ENCODE data around the gene KBTBD4.
"Not testable (repeated sequence)": the region's sequence is repeated elsewhere in the genome, so short reads cannot be mapped to it uniquely, and the experiment has no call there.

The KBTBD4 gene

DNA sequence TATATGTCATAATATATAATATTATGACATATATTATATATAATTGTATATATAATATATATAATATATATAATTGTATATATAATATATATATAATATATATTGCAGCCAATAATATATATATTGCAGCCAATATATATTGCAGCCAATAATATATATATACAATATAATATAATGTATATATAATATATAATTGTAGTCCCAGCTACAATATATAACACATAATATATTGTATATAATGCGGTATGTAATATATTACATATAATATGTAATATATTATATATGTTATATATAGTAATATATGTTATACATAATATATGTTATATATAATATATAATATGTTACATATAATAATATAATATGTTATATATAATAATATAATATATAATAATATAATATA is 20.1 kb downstream of the KBTBD4 start:
- no peak for DNase-seq

DNA sequence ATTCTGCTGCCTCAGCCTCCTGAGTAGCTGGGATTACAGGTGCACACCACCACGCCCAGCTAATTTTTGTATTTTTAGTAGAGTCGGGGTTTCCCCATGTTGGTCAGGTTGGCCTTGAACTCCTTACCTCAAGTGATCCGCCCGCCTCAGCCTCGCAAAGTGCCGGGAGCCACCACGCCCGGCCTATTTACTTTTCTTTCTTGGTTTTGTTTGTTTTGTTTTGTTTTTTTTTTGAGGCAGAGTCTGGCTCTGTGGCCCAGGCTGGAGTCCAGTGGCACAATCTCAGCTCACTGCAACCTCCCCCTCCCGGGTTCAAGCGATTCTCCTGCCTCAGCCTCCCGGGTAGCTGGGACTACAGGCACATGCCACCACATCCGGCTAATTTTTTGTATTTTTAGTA is 21.8 kb downstream of the KBTBD4 start:
- DNase-seq, result not testable (repeated sequence)

DNA sequence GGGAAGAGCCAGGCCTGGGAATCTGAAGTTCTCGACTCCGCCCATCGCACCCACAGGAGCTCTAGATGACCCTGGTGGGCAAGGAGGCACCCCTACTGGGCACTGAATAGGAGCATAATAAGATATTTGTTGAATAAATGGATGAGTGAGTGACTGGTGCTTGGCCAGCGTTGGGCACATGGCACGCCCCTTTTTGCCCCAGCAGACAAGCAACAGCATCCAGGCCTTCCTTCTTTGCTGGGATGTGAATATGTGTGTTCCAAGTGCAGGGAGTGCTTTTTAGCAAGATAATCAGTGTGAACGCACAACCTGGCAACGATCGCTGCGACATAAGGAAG is 25.4 kb downstream of the KBTBD4 start:
- DNase-seq, result no peak

DNA sequence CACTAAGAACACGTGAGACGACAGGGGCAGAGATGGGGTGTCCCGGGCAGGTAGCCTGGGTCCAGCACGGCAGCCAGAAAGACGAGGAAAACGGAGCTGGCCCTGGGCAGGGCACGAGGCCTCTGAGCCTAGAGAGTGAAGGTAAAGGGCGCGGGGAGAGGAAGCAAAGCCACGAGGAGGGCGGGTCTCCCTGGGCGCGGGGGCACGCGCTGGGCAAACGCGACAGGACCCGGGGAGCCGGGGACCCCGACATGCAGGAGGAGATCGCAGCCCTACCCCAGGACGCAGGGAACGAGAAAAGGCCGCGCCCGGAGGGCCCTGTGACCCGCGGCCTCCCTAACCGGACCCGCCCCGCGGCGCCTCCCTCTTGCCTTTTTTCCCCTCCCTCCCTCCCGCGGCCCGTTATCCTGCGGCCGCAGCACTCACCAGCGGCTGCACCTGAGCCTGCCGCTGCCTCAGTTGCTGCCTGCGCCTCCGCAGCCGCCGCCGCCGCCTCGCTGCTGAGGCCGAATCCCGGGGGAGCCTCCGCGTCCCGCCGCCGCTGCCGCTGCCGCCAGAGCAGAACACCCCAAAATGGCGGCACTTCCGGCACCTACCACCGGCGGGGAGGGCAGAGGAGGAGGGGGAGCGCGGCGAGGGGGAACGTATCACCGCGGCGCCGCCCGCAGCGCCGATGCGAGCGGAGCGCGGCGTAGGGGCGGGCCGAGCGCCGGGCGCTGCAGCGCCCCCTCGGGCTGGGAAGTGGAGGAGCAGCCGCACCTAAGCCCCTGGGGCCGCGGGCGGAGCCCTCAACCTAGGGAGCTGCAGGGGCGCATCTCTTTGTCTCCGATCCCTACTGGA is 26.0 kb downstream of the KBTBD4 start, which contains the start of gene CELF1:
TSS of gene CELF1 (minus strand) at position 567 of the 840 bp plus-strand sequence. CDS start 53,609 bp downstream, outside the sequence.
- DNase-seq, result peak; percentile 94

DNA sequence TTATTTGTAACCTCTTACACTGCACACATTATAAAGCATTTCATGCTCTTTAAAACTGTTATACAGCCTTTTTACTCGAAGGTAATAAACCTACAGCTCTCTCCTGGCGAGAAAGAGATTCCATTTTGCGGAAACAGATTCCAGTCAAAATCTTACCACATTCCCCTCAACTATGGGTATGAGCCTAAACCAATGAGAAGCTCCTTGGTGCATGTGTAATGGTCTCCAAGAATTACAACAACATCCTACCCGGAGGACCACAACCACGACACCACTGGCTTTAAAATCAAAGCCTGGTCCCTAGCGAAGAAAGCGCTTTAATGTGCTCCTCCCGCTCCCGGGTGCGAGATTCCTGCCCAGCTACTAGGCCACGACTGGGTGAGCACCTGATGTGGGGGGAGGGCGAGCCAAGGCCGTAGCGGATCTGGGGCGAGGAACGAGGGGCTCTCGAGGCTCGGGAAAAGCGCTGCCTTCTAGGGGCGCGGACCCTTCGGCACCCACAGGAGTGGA is 26.7 kb downstream of the KBTBD4 start:
- DNase-seq, result peak; percentile 62

DNA sequence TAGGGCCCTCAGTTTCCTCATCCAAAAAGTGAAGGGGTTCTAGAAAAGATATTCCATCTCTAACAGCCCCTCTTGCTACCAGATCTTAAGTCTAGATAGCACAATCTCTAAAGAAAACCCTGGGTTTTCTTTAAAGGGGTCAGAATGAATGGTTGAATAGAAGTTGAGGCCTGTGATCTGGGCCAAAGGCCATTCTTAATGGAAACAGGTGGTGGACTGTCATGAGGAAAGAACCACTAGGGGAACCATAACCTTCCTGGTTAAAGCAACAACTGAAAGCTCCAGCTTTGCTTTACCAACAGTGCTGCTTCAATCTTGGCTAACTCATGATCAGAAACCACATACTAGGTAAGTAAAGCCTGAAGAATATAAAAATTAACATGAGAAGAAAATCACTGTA is 27.7 kb downstream of the KBTBD4 start:
- peak; percentile 54 for DNase-seq

DNA sequence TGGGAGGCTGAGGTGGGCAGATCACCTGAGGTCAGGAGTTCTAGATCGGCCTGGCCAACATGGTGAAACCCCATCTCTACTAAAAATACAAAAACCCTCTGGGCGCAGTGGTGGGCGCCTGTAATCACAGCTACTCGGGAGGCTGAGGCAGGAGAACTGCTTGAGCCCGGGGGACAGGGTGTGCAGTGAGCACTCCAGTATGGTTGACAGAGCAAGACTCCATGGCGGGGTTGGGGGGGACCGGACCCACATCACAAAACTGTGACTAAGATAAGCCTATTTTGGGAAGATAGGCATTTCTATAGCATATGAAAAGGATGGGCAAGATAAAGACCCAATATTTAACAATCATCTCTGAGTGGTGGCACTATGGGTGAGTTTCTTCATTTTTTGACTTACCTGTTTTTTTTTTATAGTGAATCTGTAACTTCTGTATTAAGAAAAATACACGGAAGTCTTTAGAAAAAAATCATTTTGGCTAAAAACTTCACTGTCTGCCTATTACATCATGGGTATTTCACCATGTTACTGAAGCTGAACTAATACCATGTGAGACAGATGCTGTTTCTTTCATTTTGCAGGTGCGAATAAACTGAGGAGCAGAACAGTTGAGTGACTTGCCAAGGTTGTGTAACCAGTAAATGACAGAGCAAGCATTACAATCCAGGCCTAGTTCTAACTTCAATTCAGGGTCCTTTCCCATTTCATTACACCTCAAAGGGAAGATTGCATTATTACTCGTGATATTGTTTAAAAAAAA is 28.3 kb downstream of the KBTBD4 start:
- DNase-seq, result peak; percentile 71

DNA sequence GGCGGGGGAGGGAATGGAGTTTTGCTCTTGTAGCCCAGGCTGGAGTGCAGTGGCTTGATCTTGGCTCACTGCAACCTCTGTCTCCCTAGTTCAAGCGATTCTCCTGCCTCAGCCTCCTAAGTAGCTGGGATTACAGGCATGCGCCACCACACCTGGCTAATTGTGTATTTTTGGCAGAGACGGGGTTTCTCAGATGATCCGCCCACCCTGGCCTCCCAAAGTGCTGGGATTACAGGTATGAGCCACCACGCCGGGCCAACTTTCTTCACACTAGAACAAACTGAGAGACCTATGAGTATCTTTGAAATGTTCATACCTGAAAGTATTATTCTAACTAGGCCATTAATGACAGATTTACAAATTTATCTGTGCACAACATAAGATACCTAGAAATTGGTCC is 32.5 kb downstream of the KBTBD4 start:
- not testable (repeated sequence) for DNase-seq

DNA sequence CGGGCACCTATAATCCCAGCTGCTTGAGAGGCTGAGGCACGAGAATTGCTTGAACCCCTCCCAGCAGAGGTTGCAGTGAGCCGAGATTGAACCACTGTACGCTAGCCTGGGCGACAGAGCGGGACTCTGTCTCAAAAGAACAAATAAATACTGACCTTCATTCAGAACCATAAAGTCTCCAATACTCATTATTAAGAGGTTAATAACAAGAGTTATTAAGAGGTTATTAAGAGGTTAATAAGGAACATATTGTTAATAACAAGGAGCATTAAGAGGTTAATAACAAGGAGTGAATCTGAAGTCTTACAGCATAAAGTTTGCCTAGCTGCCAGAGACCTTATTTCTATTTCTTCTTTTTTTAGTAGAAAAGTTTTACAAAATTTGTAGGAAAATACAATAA is 33.5 kb downstream of the KBTBD4 start:
- no peak for DNase-seq

DNA sequence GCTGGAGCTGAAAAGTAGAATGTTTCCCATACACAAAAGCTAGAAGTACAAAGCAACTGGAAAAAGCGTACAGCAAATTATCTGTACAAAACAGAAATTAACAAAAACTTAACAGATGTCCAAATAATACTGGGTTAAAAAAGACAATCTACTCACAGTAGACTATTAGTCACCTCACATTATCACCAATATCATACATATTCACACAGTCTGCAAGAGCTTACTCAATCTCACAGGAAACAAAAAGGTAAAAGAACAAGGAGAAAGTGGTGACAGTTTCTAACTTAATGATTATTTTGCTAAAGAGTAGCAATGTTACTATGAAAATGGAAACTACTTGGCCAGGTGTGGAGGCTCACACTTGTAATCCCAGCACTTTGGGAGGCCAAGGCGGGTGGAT is 37.7 kb downstream of the KBTBD4 start:
- DNase-seq, result no peak

DNA sequence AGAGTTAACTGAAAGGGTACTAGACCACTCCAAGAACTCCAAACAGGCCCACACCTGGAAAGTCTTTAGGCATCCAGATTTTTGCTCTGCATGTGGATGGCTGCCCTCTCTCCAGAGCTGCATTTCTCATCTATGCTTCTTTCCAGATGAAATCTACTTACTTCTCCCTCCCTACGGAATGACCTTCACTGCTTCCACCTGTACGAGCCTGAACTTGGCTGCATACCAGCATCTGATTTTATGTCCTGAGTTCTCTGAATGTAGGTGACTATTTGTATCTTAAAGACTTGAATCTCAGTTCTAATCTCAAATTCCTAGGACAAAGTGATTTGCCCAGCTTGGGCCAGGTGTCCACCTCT is 39.1 kb downstream of the KBTBD4 start:
- no peak for DNase-seq

DNA sequence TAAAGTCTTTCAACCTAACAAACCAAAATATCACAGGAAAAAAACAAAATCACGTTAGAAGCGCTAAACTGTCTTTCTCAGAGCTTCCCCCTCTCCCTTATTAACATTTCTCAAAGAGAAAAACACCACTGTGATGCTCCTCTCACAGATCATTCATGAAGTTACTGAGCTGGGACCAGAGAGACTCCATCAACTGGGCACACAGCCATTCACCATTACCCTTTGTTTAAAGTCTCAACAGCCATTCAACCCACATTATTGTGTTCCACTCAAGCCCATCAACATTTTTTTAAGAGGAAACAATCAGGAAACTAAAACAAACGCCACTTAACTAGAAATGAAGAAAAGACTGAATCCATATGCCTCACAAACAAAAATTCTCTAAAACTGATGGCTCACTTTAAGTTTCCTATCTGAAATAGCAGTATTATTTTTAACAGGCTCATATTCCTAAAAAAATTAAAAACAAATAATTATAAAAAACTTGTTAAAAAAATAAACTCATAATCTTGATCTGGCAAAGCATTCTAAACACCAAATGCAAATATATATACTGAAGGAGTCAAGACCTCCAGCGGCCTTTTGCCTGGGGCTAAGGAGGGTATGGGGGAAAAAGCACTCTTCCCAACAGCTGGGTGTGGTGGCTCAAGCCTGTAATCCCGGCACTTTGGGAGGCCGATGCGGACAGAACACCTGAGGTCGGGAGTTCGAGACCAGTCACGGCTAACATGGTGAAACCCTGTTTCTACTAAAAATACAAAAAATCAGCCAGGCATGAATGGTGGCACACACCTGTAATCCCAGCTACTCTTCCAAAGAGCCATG is 39.8 kb downstream of the KBTBD4 start:
- DNase-seq, result no peak

DNA sequence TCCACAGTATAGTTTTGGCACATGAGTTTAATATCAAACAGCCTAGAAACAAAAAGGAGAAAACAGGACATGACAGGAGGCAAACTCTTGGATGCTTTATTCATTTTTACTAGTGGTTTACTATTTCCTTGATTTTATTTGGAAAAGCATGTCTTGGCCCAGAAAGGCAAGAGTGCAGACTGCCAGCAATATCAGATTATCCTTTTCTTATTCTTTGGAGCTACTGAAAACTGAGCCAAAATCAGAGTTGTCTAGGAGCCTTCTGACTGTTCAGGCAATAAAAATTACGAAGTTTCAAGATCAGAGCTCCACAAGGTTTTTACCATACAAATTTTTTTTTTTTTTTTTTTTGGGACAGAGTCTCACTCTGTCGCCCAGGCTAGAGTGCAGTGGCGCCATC is 41.9 kb downstream of the KBTBD4 start:
- no peak for DNase-seq

DNA sequence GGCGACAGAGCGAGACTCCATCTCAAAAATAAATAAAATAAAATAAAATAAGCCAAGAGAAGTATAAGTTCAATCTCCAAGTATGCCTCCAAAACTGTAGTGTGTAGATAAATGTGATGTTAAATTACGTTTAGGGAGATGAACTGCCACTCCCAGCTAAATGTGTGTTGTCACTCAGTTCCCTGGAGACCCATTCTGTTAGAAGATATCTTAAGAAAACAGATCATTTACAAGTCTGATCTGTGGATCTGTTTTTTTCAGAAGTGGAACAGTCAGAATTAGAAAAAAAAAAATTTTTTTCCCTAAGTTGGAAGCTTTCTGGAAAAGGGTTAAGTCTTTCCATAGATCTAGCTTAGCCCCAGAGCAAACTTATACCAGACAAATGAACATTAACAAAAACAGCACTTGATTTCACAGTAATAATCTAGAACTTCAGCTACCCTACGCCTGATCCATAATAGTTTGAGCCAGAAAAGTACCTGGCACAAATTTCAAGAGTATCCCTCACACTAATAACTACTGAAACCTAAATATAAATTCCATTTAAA is 44.0 kb downstream of the KBTBD4 start:
- no peak for DNase-seq

DNA sequence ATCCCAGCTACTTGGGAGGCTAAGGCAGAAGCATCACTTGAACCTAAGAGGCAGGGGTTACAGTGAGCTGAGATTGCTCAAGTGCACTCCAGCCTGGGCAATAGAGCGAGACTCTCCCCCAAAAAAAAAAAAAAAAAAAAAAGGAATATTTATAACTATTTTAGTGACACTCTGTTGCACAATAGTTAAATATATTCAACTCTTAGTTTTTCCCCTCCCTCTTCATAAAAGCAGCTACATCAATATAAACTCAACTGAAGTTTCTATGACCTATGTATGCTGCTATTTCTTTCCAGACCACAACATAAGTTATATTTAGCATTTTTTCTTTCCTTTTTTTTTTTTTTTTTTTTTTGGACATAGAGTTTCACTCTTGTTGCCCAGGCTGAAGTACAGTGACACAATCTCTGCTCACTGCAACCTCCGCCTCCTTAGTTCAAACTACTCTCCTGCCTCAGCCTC is 45.0 kb downstream of the KBTBD4 start:
- peak; percentile 55 for DNase-seq

DNA sequence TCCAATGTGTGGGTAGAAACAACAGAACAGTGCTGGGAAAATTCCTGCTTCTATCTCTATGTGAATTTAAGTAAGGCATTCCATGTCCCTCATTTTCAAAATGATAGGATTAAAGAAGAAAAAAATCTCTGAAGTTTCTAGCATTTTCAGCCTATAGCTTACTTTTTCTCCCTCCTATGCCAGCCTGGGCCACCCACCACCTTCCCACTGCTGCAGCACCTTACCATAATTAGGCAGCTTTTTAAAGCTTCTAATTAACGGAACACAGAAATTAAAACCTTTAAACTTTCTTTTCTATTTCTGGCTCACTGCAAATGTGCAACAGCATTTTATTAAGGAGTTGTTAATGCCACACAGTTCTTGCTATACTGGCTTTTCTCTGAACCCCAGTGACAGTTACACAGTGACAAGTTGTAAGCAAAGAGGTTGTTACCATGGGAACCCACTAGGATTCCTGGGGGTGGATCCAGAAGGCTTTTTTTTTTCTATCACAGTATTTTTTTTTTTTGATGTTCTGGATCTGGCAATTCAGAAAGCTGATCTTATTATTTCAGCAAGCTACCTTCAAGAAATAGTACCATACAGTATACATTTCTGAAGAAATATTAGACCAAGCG is 46.1 kb downstream of the KBTBD4 start:
- DNase-seq, result peak; percentile 35

DNA sequence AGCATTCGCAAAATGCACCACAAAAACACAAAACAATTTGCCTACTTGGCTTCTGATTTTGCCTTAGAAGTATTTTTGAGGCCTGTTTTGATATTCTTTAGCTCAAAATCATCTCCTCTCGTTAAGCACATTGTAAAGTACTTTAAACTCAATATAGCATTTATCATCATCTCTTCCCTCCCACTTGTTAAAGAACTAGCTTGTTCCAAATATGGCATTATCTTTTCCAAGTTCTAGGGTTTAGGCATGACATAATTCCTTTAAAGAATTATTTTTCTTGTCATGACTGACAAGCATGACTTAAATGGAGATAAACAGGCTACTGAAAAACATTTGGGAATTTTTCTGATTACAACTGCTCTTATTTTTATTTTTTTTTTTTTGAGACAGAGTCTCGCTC is 47.1 kb downstream of the KBTBD4 start:
- DNase-seq, result no peak

DNA sequence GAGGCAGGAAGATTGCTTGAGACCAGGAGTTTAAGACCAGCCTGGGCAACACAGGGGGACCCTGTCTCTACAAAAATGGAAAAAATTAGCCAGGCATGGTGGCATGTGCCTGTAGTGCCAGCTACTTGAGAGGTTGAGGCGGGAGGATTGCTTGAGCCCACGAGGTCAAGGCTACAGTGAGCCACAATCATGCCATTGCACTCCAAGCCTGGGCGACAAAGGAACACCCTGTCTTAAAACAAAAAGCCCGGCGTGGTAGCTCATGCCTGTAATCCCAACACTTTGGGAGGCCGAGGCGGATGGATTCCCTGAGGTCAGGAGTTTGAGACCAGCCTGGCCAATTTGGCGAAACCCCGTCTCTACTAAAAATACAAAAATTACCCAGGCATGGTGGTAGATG is 48.0 kb downstream of the KBTBD4 start:
- DNase-seq, result not testable (repeated sequence)

DNA sequence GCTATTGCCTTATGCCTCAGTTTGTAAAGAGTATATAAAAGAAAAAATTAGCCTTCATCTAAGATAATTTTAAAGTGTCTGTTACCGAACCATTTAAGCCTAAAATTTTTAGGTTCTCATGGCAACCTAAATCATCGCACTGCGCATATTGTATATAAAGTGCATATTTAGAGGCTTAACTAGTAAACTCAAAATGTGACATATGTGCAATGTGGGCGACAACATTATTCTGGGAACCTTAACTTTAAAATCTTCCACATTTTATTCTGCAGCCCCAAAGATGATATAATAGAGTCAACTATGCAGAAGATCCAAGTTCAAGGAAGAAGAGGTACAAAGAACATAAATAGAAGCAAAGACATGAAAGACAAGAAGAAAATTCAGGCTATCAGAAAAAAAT is 48.8 kb downstream of the KBTBD4 start:
- no peak for DNase-seq

DNA sequence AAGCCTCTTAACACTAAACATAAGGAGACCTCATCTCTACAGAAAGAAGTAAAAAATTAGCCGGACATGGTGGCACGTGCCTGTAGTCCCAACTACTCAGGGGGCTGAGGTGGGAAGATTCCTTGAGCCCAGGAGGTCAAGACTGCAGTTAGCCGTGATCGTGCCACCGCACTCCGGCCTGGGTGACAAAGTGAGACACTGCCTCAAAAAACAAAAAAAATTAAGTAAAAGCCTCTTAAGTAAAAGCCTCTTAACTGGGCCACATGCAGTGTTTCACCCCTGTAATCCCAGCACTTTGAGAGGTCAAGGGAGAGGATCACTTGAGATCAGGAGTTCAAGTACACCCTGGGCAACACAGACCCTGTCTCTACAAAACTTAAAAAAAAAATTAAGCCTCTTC is 51.6 kb downstream of the KBTBD4 start:
- DNase-seq, result no peak

DNA sequence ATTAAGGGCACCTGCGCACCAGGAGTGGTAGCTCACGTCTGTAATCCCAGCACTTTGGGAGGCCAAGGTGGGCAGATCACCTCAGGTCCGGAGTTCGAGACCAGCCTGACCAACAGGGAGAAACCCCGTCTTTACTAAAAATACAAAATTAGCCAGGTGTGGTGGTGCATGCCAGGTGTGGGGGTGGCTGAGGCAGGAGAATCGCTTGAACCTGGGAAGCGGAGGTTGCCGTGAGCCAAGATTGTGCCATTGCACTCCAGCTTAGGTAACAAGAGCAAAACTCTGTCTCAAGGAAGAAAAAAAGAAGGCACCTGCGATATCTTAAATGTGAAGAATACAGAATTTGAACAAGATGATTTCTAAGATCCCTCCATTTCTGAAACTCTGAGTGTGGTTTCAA is 52.7 kb downstream of the KBTBD4 start:
- DNase-seq, result not testable (repeated sequence)

DNA sequence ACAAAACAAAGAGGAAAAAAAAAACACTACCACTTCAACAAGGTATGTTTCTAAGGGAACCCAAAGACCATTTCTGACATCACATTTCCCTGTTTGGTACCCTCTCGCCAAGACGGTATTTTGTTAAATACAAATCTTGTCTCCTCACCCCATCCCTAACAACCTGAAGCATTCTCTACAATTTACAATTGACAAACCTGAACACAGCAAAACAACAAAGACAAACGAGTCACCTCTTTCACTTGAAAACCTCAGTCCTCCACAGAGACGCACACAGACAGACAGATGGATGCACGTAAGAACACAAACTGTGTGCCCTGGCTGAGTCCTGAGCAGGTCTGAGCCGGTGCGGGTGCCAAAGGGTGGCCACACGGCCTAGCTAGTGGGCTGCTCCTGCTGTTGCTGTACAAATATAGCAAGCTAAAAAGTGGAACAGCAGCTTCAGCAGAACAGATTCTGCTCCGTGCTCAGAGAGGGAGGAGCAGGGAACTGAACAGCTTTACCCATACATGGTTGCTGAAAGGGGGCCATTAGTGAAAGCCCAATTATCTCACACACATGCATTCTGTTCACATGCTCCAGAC is 54.4 kb downstream of the KBTBD4 start:
- peak; percentile 56 for DNase-seq
